Gastrocnemius medialis (tissue), 4 donors: Measurements from ENCODE around the gene NAV3.

Source experiments
- CTCF ChIP-seq, 5 experiments: fragments of 450-650 bp in 3 of 5; fragments of 200-600 bp in 2 of 5; sonication (generic) in 2 of 5; IDR thresholded peaks in 4 of 5; conservative IDR thresholded peaks in 1 of 5; 1 replicate in 4 of 5; 2 replicates in 1 of 5; pipeline ENCODE4 v1.5.1; 2016 to 2019; ENCODE audit warnings: antibody characterized with exemption in 5 of 5, mild to moderate bottlenecking in 3 of 5, moderate library complexity in 3 of 5
- POLR2A ChIP-seq, 2 donors: fragments of 450-650 bp; IDR thresholded peaks; one replicate each; pipeline ENCODE4 v1.6.1; 2017; ENCODE audit warnings: antibody characterized with exemption in 2 of 2, mild to moderate bottlenecking in 2 of 2, moderate library complexity in 2 of 2

GRCh38 chr12:78018171-78018910, 187.6 kb downstream of the NAV3 start:
- TF ChIP-seq CTCF (IDR thresholded peaks at IDR 0.05 in 4 of 5, conservative IDR thresholded peaks at IDR 0.05 in 1 of 5), result no peak
- no peak for TF ChIP-seq POLR2A (IDR thresholded peaks at IDR 0.05)
